ENCODE measurements around the gene IL18R1. TPM values are rescaled to one million over a fixed set of nuclear protein-coding genes. Genes with fewer than 3 reads are reported as not detected.
A peak's percentile ranks its signal among the peaks of the same experiment; 100 is the strongest.

Gene IL18R1
- polyA plus RNA-seq, 1 donor (not counting 4 experiments of a cell fraction or from before 2014, with no cell fraction given): 1.7 TPM

DNA sequence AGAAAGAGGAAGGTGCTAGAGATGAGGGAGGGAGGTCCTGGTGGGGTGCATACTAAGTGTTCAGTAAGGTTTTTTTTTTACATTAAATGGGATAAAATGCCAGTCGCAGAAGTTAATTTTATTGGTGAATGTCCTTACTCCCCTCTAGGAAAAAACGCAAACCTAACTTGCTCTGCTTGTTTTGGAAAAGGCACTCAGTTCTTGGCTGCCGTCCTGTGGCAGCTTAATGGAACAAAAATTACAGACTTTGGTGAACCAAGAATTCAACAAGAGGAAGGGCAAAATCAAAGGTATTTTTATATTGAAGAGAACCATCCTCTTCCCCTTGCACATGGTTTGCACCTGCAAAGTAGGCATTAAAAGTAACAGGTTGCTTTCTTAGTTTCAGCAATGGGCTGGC, 12.7 kb upstream of the IL18R1 start:
- H3K4me2 ChIP-seq (ENCODE audit: control insufficient read depth, extremely low read depth, insufficient read depth, low read depth, low read length): no peak overlapping the region
- no peaks in the 10 kb centered on the region for H3K9me1 ChIP-seq (ENCODE audit: control insufficient read depth, extremely low read depth, insufficient read depth, low read length)
- H3K4me1 ChIP-seq (ENCODE audit: control insufficient read depth, extremely low read depth, insufficient read depth, low read length): peaks cover 2% of the 10 kb centered on the region
- dilution Hi-C loops (cut with MboI; ENCODE audit: extremely low pct_ligation_motif_present, low sequenced_read_pairs): no loop called here
- no peaks in the 10 kb centered on the region for H3K9me3 ChIP-seq (ENCODE audit: control insufficient read depth, low read depth, low read length)
- no peak for DNase-seq (ENCODE audit: low read depth, low spot score)
- no peaks in the 10 kb centered on the region for H3K36me3 ChIP-seq (ENCODE audit: control insufficient read depth in 2 of 2, extremely low read depth in 1 of 2, insufficient read depth in 2 of 2, low read length in 2 of 2)
- H3K27ac ChIP-seq (ENCODE audit: control insufficient read depth, insufficient read depth, low read length): no peak overlapping the region
- no peaks in the 10 kb centered on the region for H3K27me3 ChIP-seq (ENCODE audit: control insufficient read depth, extremely low read depth, insufficient read depth, low read length)
- H4K20me1 ChIP-seq (ENCODE audit: control insufficient read depth, extremely low read depth, insufficient read depth, low read length): no peaks in the 10 kb centered on the region
- no peak for FAIRE-seq
- H2AFZ ChIP-seq (ENCODE audit: control insufficient read depth, low read length): no peak overlapping the region
- no peak overlapping the region for H3K9ac ChIP-seq (ENCODE audit: control insufficient read depth, extremely low read depth, insufficient read depth, low read length)
- TF ChIP-seq, protein P1, sequence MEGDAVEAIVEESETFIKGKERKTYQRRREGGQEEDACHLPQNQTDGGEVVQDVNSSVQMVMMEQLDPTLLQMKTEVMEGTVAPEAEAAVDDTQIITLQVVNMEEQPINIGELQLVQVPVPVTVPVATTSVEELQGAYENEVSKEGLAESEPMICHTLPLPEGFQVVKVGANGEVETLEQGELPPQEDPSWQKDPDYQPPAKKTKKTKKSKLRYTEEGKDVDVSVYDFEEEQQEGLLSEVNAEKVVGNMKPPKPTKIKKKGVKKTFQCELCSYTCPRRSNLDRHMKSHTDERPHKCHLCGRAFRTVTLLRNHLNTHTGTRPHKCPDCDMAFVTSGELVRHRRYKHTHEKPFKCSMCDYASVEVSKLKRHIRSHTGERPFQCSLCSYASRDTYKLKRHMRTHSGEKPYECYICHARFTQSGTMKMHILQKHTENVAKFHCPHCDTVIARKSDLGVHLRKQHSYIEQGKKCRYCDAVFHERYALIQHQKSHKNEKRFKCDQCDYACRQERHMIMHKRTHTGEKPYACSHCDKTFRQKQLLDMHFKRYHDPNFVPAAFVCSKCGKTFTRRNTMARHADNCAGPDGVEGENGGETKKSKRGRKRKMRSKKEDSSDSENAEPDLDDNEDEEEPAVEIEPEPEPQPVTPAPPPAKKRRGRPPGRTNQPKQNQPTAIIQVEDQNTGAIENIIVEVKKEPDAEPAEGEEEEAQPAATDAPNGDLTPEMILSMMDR (optimal IDR thresholded peaks at IDR 0.05 in 1 of 3, IDR thresholded peaks at IDR 0.05 in 1 of 3, conservative IDR thresholded peaks at IDR 0.05 in 1 of 3; ENCODE audit: extremely low read depth in 1 of 3, insufficient read depth in 2 of 3, low read length in 3 of 3): peak; percentile 27 to 53 (median 33)
- no peak for TF ChIP-seq EZH2 (IDR thresholded peaks at IDR 0.05; ENCODE audit: low read length)
- no peak overlapping the region for H3K4me3 ChIP-seq (ENCODE audit: control insufficient read depth in 2 of 3, extremely low read depth in 1 of 3, insufficient read depth in 2 of 3, low read depth in 1 of 3, low read length in 3 of 3)
- no peaks in the 10 kb centered on the region for H3K79me2 ChIP-seq (ENCODE audit: control insufficient read depth, insufficient read depth, low read length)

DNA sequence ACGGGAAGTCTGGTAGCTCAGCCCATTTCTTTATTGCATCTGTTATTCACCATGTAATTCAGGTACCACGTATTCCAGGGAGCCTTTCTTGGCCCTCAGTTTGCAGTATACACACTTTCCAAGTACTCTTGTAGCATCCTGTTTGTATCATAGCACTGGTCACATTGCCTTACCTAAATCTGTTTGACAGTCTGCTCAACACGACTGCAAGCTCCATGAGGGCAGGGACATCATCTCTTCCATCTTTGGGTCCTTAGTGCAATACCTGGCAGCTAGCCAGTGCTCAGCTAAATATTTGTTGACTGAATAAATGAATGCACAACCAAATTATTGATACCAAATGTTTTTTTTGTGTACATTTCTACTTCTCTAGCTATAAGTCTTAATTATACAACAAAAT, 11.2 kb upstream of the IL18R1 start:
- no peaks in the 10 kb centered on the region for H3K9me1 ChIP-seq (ENCODE audit: control insufficient read depth, extremely low read depth, insufficient read depth, low read length)
- no peaks in the 10 kb centered on the region for H3K9me3 ChIP-seq (ENCODE audit: control insufficient read depth, low read depth, low read length)
- H4K20me1 ChIP-seq (ENCODE audit: control insufficient read depth, extremely low read depth, insufficient read depth, low read length): no peaks in the 10 kb centered on the region
- H3K36me3 ChIP-seq (ENCODE audit: control insufficient read depth in 2 of 2, extremely low read depth in 1 of 2, insufficient read depth in 2 of 2, low read length in 2 of 2): no peaks in the 10 kb centered on the region
- H3K27me3 ChIP-seq (ENCODE audit: control insufficient read depth, extremely low read depth, insufficient read depth, low read length): no peaks in the 10 kb centered on the region
- no peak for TF ChIP-seq EZH2 (IDR thresholded peaks at IDR 0.05; ENCODE audit: low read length)
- TF ChIP-seq, protein P1 (optimal IDR thresholded peaks at IDR 0.05 in 1 of 3, IDR thresholded peaks at IDR 0.05 in 1 of 3, conservative IDR thresholded peaks at IDR 0.05 in 1 of 3; ENCODE audit: extremely low read depth in 1 of 3, insufficient read depth in 2 of 3, low read length in 3 of 3): no peak
- dilution Hi-C loops (cut with MboI; ENCODE audit: extremely low pct_ligation_motif_present, low sequenced_read_pairs): no loop called here
- no peaks in the 10 kb centered on the region for H3K4me1 ChIP-seq (ENCODE audit: control insufficient read depth, extremely low read depth, insufficient read depth, low read length)
- no peak overlapping the region for H3K27ac ChIP-seq (ENCODE audit: control insufficient read depth, insufficient read depth, low read length)
- no peak overlapping the region for H3K4me3 ChIP-seq (ENCODE audit: control insufficient read depth in 2 of 3, extremely low read depth in 1 of 3, insufficient read depth in 2 of 3, low read depth in 1 of 3, low read length in 3 of 3)
- no peaks in the 10 kb centered on the region for H3K79me2 ChIP-seq (ENCODE audit: control insufficient read depth, insufficient read depth, low read length)
- no peak for FAIRE-seq
- DNase-seq (ENCODE audit: low read depth, low spot score): no peak
- H2AFZ ChIP-seq (ENCODE audit: control insufficient read depth, low read length): no peak overlapping the region
- H3K9ac ChIP-seq (ENCODE audit: control insufficient read depth, extremely low read depth, insufficient read depth, low read length): no peak overlapping the region
- no peak overlapping the region for H3K4me2 ChIP-seq (ENCODE audit: control insufficient read depth, extremely low read depth, insufficient read depth, low read depth, low read length)
